ENCODE results near the gene MAN1A2.

MAN1A2 gene

GRCh38 chr1:117562581-117563491, 195.6 kb downstream of the MAN1A2 start:
- DNase-seq (ENCODE audit: low read depth in 1 of 2, low spot score in 1 of 2): peak in 1 of 2 experiments; percentile 79
- no peak for TF ChIP-seq JUND (IDR thresholded peaks at IDR 0.05; ENCODE audit: low read depth)
- in situ Hi-C loops (cut with HindIII; ENCODE audit: low pct_unique_long_range_greater_than_20kb, low sequenced_read_pairs): no loop called here

- TF ChIP-seq JUND (IDR thresholded peaks at IDR 0.05; ENCODE audit: low read depth): no peak
- DNase-seq (ENCODE audit: low read depth in 1 of 2, low spot score in 1 of 2): no peak
- in situ Hi-C loops (cut with HindIII; ENCODE audit: low pct_unique_long_range_greater_than_20kb, low sequenced_read_pairs): no loop called here
Observed at GRCh38 chr1:117563492-117563875, 196.2 kb downstream of the MAN1A2 start.

- DNase-seq (ENCODE audit: low read depth in 1 of 2, low spot score in 1 of 2): no peak
Observed at GRCh38 chr1:117564227-117565075, 197.2 kb downstream of the MAN1A2 start.

GRCh38 chr1:117565076-117565556, 197.9 kb downstream of the MAN1A2 start:
- in situ Hi-C loops (cut with HindIII; ENCODE audit: low pct_unique_long_range_greater_than_20kb, low sequenced_read_pairs): no loop called here
- no peak for DNase-seq (ENCODE audit: low read depth in 1 of 2, low spot score in 1 of 2)
- TF ChIP-seq JUND (IDR thresholded peaks at IDR 0.05; ENCODE audit: low read depth): no peak

More at GRCh38 chr1:117564227-117565075, 197.2 kb downstream of the MAN1A2 start:
- TF ChIP-seq JUND (IDR thresholded peaks at IDR 0.05; ENCODE audit: low read depth): no peak
- in situ Hi-C loops (cut with HindIII; ENCODE audit: low pct_unique_long_range_greater_than_20kb, low sequenced_read_pairs): no loop called here

GRCh38 chr1:117565745-117566455, 198.7 kb downstream of the MAN1A2 start:
- TF ChIP-seq JUND (IDR thresholded peaks at IDR 0.05; ENCODE audit: low read depth): no peak
- in situ Hi-C loops (cut with HindIII; ENCODE audit: low pct_unique_long_range_greater_than_20kb, low sequenced_read_pairs): no loop called here
- no peak for DNase-seq (ENCODE audit: low read depth in 1 of 2, low spot score in 1 of 2)

- in situ Hi-C loops (cut with HindIII; ENCODE audit: low pct_unique_long_range_greater_than_20kb, low sequenced_read_pairs): no loop called here
- TF ChIP-seq JUND (IDR thresholded peaks at IDR 0.05; ENCODE audit: low read depth): no peak
- DNase-seq (ENCODE audit: low read depth in 1 of 2, low spot score in 1 of 2): no peak
Observed at GRCh38 chr1:117566556-117566955, 199.3 kb downstream of the MAN1A2 start.

- no peak for TF ChIP-seq JUND (IDR thresholded peaks at IDR 0.05; ENCODE audit: low read depth)
Observed at GRCh38 chr1:117567435-117567834, 200.2 kb downstream of the MAN1A2 start.

GRCh38 chr1:117567976-117568375, 200.7 kb downstream of the MAN1A2 start:
- in situ Hi-C loops (cut with HindIII; ENCODE audit: low pct_unique_long_range_greater_than_20kb, low sequenced_read_pairs): no loop called here
- DNase-seq (ENCODE audit: low read depth in 1 of 2, low spot score in 1 of 2): no peak
- no peak for TF ChIP-seq JUND (IDR thresholded peaks at IDR 0.05; ENCODE audit: low read depth)

More at GRCh38 chr1:117567435-117567834, 200.2 kb downstream of the MAN1A2 start:
- no peak for DNase-seq (ENCODE audit: low read depth in 1 of 2, low spot score in 1 of 2)
- in situ Hi-C loops (cut with HindIII; ENCODE audit: low pct_unique_long_range_greater_than_20kb, low sequenced_read_pairs): no loop called here

- no peak for TF ChIP-seq JUND (IDR thresholded peaks at IDR 0.05; ENCODE audit: low read depth)
- no peak for DNase-seq (ENCODE audit: low read depth in 1 of 2, low spot score in 1 of 2)
- in situ Hi-C loops (cut with HindIII; ENCODE audit: low pct_unique_long_range_greater_than_20kb, low sequenced_read_pairs): no loop called here
Observed at GRCh38 chr1:117568999-117569398, 201.8 kb downstream of the MAN1A2 start.

- in situ Hi-C loops (cut with HindIII; ENCODE audit: low pct_unique_long_range_greater_than_20kb, low sequenced_read_pairs): no loop called here
- no peak for DNase-seq (ENCODE audit: low read depth in 1 of 2, low spot score in 1 of 2)
- no peak for TF ChIP-seq JUND (IDR thresholded peaks at IDR 0.05; ENCODE audit: low read depth)
Observed at GRCh38 chr1:117569856-117570255, 202.6 kb downstream of the MAN1A2 start.

GRCh38 chr1:117570988-117571409, 203.8 kb downstream of the MAN1A2 start:
- no peak for TF ChIP-seq JUND (IDR thresholded peaks at IDR 0.05; ENCODE audit: low read depth)
- in situ Hi-C loops (cut with HindIII; ENCODE audit: low pct_unique_long_range_greater_than_20kb, low sequenced_read_pairs): no loop called here
- peak; percentile 53 to 85 for DNase-seq (ENCODE audit: low read depth in 1 of 2, low spot score in 1 of 2)

GRCh38 chr1:117571496-117571895, 204.2 kb downstream of the MAN1A2 start:
- no peak for DNase-seq (ENCODE audit: low read depth in 1 of 2, low spot score in 1 of 2)
- no peak for TF ChIP-seq JUND (IDR thresholded peaks at IDR 0.05; ENCODE audit: low read depth)
- in situ Hi-C loops (cut with HindIII; ENCODE audit: low pct_unique_long_range_greater_than_20kb, low sequenced_read_pairs): no loop called here

Measured in T47D (cell line).